Ramos (cell line): ENCODE results near the gene SLC48A1.

Source experiments
- in situ Hi-C: fragments of 300-500 bp; cut with MboI; formaldehyde crosslinking; loops from one replicate; pipeline ENCODE4 v1.14.3; 2022; ENCODE audit warnings: low sequenced_read_pairs; ENCODE audit not compliant: unreplicated experiment

Gene SLC48A1

DNA sequence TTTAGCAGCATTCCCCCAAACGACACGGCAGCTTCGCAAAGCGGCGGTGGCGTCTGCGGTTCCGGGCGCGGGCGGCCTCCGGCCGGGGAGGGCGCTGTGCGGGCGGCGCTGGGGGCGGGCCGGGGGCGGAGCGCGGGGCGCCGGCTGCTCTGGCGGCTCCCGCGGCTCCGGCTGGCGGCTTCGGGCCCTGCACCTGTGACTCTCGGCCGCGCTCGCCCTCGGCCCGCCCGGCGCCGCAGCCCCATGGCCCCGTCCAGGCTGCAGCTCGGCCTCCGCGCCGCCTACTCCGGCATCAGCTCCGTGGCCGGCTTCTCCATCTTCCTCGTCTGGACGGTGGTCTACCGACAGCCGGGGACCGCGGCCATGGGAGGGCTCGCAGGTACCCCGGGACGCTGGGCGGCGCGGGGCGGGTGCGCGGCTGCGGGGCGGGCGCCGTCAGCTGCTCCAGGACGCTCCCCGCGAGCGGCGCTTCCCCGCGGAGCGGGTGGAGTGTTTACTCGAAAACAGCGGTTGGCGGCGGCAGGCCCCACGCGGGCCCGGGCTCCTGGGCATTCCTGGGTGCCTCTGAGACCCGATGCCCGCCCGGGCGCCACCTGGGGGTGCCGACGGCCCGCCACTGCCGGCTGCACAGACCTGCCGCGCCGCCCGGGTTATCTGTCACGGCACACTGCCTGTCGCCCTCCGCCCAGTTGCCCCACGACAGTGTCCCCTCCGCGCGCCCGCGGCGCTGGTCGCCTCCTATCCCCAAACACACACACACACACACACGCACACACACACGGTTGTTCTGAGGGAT, at the start of gene SLC48A1:
Gene SLC48A1 (plus strand): TSS at position 177 of the 796 bp plus-strand sequence. CDS start 67 bp downstream, at position 244.
- in situ Hi-C loops: no loop called here

DNA sequence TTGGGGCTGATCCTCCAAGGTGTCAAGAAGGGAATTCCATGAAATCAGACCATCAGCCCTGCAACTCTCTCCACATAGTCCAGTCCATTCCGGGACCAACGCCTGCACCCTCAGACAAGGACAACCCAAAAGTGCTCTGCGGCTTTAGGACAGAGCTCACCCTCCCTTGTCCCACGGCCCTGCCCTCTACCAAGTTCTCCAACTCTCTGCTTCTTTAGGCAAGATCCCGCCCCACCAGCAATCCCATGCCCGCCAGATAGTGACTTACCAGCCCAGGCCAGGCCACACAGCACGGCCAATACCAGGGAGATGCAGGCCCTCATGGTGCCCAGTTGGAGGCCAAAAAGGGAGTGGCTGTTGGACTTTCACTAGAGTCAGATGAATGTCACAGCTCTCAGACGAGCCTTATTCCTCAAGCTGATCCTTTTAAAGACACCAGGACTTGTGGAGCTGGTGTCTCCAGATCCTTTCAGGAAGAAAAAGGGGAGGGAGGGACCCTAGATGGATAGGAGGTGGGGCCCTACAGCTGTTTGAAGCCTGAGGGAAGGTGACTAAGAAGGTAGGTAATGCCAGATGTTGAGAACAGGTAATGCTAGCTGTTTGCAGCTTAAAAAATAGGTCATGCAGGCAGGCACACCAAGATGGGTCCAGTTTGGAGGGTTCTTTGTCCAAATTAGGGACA, 47.8 kb upstream of the SLC48A1 start, which contains the start of gene ENDOU:
Gene ENDOU (minus strand): TSS at position 400 of the 682 bp plus-strand sequence. CDS start 77 bp downstream, at position 323.
- in situ Hi-C loops: no loop called here

DNA sequence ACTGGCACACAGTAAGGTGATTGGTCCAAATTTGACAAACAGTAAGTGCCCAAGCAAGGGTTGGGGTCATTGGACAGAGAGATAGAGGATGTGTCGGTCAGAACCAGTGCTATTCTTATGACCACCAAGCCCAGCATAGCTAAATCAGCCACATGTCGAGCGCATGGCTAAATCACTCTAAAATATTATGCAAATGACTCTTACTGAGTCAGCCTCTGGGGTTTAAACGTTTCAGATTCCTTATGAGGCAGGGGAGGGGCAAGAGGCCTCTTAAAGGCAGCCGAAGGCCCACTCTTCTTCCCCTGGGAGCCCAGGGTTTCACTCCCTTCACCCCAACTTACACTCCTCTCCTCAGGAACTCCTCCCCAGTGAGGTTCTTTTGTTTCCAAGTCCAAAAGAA, 47.1 kb upstream of the SLC48A1 start:
- in situ Hi-C loops: no loop called here

GRCh38 chr12:47729233-47729632, 43.8 kb upstream of the SLC48A1 start:
- in situ Hi-C loops: no loop called here

GRCh38 chr12:47730341-47730744, 42.7 kb upstream of the SLC48A1 start:
- in situ Hi-C loops: no loop called here

- in situ Hi-C loops: no loop called here
Observed at GRCh38 chr12:47731723-47732122, 41.3 kb upstream of the SLC48A1 start.

DNA sequence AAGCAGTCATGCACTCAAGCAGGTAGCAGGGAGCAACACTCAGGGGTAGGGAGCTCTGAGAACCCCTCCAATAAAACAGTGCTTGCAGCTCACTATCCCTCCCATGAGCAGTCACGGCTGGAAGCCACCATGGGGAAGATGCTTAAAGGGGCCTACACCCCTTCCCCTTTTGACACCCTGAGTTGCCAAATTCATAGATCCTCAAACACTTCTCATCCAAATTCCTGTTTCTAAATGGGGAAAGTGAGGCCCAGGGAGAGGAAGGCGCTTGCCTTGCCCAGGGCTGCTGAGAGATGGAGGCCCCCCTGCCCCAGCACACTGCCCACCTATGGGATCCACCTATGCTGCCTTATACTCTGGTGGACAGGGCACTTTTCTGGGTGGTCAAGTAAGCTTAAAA, 40.5 kb upstream of the SLC48A1 start:
- in situ Hi-C loops: no loop called here

DNA sequence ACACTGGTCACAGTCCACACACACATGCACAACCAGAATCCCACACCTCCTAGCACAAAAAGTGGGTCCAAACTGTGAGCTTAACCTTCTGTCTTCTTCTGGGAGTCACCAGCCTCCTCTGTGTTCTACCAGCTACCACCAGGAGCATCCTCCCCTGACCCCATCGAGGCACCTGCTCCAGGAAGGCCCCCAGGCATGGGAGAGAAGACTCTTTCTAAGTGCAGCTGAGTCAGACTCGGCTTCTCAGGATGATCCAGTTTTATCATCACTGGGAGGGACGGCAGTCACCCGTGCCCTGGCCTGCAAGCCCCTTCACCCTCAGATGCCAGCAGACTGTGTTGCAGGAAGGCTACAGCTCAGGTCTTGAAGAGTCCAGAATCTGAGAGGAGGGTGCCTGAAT, 39.9 kb upstream of the SLC48A1 start:
- in situ Hi-C loops: no loop called here

GRCh38 chr12:47734725-47735480, 38.1 kb upstream of the SLC48A1 start:
- in situ Hi-C loops: no loop called here

GRCh38 chr12:47735649-47736048, 37.4 kb upstream of the SLC48A1 start:
- in situ Hi-C loops: no loop called here

DNA sequence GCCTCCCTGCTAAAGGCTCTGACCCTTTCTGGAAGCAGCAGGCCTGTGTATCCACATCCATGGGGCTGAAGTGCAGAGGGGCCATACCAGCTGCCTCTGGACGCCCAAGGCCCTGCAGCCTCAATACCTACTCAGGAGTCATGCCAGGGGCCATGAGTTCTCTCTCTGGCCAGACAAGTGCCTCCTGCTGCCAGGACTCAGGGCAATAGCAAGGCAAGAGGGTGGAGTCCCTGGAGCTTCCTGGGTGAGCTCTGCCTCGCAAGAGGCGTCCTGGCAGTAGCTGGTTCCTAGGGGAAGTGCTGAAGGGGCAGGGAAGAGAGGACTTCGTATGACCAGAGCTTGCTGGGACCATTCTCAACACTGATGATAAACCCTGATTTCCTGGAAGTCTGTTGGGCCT, 36.8 kb upstream of the SLC48A1 start:
- in situ Hi-C loops: no loop called here

GRCh38 chr12:47736877-47737676, 36.0 kb upstream of the SLC48A1 start:
- in situ Hi-C loops: no loop called here

GRCh38 chr12:47737936-47738594, 35.0 kb upstream of the SLC48A1 start:
- in situ Hi-C loops: no loop called here

GRCh38 chr12:47739297-47739696, 33.7 kb upstream of the SLC48A1 start:
- in situ Hi-C loops: no loop called here

- in situ Hi-C loops: no loop called here
Observed at GRCh38 chr12:47739979-47740378, 33.1 kb upstream of the SLC48A1 start.

DNA sequence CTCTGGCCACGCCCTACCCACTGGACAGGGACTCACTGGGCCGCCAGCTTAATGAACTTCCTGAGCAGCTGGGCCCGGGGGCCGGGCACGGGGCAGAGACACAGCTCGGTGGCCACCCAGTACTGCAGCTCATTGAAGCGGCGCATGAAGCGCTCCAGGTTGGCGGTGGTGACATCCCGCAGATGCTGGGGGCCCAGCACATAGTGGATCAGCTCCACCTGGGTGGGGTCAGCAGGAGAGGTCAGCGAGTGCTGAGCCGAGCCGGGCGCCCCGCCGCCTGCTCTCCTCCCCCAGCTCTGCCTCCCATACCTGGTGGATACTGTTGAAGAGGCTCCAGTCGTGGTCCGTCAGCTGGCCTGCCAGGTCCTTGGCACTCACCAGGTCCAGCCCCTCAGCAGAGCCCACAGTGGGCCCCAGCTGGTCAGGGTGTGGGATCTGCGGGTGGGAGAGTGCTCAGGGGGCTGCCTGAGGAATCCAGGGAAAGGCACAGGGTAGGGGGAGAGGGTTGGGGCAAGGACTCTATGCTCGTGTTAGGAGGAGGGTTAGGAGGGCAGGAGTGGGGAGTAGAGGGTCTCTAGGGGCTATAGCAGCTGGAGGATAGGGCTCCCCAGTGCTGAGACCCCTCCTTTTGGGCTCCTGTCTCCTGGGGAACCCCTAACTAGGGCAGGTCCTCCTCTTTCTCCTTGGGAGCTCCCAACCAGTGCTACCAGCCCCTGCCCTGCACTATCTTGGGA, 32.3 kb upstream of the SLC48A1 start:
- in situ Hi-C loops: no loop called here

DNA sequence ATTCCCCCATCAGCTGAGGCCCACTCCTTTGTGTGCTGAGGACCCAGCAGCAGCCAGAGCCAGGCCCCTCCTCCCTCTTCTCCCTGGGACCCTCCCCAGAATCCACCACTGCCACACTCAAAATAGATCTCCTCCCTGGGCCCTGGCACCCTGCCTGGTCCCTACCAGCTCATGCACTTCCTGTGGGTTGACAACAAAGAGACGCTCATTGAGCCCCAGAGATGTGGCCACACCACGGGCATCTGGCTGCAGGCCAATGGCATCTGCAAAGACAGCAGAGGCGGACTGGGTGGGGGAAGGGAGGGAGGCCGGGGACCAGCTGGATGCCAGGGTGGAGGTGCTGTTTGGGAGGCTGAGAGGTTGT, 31.7 kb upstream of the SLC48A1 start:
- in situ Hi-C loops: no loop called here

DNA sequence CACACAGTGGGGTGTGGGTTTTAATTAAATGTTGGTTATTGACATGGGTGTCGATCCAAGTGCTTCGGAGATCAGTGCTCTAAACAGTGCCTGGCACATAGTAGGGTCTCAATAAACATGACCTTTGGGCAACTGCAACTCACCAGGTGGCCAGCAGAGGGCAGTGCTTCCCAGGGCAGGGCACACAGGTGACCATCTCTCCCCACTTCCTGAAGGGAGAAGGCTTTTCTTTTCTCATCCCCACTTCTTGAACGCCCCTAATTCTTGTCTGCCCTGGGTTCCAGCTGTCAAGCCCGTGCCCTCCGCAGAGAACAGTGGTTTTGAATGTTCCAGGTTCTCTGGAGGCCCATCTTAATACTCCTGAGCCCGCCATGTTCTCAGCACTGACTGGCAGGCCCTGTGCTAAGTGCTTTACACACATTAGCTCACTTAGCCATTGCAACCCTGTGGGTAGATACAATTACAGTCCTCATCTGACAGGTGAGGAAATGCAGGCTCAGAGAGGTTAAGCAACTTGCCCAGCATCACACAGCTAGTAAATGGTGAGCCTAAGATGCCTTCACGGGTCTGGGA, 30.7 kb upstream of the SLC48A1 start:
- in situ Hi-C loops: no loop called here
